Left renal pelvis (tissue), 4 donors: ENCODE results near the gene TBXAS1. TPM values are rescaled to one million over a fixed set of nuclear protein-coding genes. Genes with fewer than 3 reads are reported as not detected.

Source experiments
- DNase-seq, 4 donors: peaks; one replicate each; pipeline ENCODE4 v3.0.0-alpha.2; 2013; ENCODE audit warnings: low read depth in 4 of 4, low spot score in 3 of 4
- polyA plus RNA-seq, 4 donors: library from polyadenylated mRNA; unstranded; fragments of 120-200 nt; gene quantifications; one replicate each; pipeline ENCODE4 v1.2.1, GENCODE V29; 2013; ENCODE audit not compliant: insufficient read length in 4 of 4

TBXAS1 gene
- polyA plus RNA-seq, 4 donors, result 8.0 to 31.6 (median 26.4) TPM

DNA sequence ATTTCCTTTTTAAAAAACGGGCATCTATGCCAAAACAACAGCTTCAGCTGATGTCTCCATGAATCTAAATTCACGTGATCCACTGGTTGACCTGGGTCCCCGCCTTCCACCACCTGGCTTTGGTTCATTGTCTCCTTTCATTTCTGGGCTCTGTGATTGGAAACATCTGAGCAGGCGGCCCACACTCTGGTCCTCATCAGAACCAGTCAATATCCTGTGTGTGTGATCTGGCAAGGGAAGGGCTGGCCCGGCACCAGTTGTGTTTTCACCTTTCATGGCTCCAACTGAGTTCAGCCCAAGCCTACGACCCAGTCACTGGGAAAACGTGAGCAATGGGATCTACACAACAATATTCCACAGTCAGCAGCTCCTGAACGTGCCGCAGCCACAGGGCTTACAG lies 187.5 kb downstream of the TBXAS1 start:
- no peak for DNase-seq

DNA sequence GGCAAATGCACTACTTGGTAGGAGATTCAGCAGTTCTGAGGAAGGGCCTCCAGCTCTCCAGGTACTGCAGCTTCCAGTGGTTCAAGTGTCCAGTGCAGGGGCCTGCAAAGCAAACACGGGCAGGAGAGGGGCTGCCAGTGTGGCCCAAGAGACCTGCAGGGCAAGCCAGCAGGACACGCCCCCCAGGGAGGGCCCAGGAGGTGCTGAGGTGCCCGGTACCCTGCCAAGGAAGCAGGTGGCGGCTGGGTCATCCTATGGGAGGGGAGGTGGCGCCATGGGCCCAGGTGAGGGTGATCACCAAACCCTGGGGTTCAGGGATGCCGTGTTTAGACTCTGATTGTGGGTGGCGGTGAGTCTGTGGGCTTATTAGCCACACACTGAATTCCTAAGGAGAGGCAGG lies 188.0 kb downstream of the TBXAS1 start:
- DNase-seq, result no peak

DNA sequence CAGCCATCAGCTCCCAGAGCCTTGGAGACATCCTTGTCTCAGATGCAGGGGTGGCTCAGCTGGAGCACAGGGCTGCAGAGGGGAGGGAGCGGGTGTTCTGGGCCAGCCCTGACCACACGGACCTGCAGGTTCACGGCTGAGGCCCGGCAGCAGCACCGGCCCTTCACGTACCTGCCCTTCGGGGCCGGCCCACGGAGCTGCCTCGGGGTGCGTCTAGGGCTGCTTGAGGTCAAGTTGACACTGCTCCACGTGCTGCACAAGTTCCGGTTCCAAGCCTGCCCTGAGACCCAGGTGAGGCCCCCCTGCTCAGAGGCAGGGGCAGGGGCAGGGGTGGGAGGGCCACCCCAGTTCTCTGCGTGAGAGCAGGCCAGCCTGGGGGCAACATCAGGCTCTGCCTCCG lies 188.5 kb downstream of the TBXAS1 start:
- no peak for DNase-seq

DNA sequence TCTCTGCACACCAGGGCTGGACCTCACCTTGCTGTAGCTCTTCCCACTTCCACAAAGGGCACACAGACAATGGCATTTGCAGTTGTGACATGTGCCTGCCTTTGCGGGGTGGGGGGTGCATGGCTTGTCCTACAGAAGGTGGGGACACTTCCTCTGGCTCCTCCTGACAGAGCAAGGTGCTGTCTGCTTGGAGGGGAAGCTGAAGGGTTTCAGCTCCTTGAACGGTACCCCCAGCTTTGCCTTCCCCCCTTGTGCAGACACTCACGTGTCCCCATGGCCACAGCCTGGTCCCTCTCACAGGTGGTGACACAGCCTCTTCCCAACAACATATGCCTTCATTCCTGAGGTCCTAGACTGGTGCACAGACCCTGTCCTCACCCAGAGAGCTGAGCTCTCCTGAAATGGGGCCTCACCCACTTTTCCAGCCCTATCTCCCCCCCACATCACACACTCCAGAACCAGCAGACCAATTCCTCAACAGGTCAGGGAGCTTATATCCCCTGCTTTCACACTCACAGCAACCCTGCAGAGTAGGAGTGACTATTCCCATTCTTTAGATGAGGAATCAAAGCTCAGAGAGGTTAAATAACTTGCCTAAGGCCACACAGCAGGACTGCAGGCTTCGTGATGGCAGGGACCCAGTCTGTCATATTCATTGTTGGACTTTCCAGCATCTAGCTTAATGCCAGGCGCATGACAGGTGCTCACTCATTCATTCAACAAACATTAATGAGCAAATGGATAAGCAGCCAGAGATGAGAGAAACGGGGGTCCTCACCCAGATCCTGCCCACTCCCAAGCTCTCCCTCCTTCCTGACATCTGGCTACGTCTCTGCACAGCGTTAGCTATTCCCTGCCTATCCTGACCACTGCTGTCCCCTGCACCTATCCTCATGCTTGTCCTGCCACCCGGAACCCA lies 189.3 kb downstream of the TBXAS1 start:
- DNase-seq, result no peak

DNA sequence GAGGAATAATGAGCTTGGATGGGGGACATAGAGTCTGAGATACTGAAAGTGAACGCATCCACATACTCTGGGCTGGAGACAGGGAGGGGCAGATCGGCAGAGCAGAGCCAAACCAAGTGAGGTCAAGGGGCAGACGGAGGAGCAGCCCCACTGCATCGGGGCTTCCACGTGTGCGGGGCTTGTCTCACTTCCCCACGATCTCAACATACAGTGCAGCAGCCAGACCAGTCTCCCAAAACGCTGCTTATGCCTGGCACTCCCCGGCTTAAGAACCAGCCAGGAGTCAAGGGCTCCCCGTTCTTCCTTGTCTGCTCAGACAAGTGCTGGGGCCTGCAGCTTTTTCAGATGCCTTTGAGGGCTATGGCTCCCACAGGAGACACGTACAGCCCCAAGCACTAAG lies 190.1 kb downstream of the TBXAS1 start:
- no peak for DNase-seq

DNA sequence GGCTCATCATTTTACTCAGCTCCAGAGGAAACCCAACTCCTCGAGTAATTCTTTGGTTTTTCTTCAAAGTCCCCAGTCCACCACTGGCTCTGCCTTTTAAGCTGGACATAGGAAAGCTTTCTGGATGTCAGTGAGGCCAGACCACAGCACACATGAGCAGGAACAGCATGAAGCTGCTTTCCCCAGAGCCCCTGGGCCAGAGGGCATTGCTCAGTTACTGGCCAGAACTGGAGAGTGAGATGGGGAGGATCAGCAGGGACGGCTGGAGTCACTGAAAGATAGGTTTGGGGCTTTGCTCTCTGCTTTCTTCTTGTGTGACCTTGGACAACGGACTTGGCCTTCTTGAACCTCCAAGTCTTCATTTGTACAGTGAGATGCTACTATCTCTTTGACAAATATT lies 190.5 kb downstream of the TBXAS1 start:
- no peak for DNase-seq

DNA sequence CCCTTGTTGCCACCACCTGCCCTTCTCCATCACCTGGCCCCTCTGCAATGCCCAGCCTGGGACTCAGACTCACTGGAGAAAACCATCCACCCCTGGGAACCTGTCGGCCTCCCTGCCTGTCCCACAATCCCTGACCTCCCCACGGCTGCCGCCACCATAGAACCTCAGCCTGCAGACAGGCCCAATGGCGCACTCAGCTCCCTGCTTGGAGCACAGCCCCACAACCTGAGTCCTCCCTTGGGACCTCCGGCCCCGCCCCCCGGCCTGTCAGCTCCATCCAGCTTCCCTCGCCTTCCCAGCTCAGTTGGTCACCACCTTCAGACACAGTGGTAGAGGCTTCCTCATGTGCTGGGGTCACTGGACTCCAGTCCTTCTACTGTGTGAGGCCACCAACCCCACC lies 192.5 kb downstream of the TBXAS1 start:
- DNase-seq, result no peak

DNA sequence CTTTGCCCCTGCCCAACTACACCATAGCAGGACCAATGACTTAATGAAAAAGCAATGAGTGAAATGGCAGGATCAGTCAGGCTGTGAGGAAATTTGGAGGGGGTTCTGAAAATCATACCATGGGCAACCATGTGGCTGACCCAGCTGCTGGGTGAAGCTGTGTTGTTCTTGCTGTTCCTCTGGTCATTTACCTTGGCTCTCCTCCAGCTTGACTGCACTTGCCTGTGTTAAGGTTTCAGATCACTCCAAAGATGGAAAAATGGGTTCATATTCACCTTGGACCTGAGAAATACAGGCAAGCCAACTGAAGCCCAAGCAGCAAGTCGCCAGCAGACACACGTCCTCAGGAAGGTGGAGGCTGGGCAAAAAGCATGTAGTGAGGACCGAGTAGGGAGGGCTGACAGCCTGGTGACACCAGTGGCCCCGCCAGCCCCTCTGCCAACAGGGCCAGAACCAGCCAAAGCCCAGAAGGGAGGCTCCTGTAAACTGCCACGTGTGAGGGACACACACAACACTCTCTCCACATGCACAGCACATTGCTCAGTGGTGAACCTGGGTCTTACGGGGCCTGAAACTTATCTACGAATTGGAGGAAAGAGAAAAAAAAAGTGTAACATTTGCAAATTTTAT lies 193.6 kb downstream of the TBXAS1 start:
- DNase-seq, result no peak

DNA sequence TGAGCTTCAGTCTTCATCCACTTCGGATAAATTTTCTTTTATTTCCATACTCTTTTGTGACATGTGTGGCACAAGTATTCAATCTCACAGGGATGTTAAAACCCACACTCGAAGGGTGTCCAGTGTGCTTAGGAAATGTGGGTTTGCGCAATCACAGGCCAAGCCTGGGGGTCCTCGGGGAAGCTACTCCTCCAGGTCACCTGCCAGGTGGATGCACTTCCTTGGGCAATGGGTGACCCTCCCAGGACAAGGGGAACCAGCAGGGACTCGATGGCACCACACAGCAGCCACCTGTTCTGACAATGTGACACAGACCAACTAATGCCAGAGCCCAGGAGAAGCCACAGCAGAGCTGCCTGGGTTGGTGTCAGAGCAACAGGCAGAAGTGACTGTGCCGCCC lies 194.7 kb downstream of the TBXAS1 start:
- no peak for DNase-seq

DNA sequence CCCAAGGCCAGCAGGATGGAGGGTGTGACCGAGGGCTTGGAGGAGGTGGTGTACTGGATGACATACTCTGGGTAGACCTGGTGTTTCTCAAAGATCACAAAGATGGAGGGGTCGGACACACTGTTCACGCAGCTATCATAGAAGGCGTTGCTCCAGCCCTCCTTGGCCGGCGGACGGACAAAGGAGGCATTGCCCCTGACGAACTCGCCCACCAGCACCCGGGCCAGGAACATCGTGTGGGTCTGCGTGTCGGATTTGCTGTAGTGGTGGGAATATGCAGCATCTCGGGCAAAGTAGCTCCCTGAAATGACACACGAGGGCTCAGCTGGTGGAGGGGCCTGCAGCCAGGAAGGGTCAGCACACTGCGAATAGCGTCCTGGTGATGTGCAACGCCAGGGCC lies 195.5 kb downstream of the TBXAS1 start:
- no peak for DNase-seq

DNA sequence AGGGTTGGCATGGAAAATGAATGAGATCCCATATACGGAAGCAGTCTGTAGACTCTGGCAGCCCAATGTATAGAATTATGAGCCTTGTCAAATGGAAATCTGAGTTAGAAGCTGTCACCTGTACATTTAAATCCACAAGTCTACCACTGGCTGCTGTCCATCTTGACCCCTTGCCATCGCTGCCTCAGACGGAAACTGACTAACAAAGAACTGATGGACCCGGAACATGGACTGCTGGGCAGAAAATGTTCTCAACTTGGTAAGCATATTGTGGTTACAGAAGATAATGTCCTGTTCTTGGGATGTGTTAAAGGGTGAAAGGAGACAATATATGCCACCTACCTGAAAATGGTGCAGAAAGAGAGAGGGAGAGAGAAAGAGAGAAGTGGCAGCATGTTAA lies 196.2 kb downstream of the TBXAS1 start:
- no peak for DNase-seq

DNA sequence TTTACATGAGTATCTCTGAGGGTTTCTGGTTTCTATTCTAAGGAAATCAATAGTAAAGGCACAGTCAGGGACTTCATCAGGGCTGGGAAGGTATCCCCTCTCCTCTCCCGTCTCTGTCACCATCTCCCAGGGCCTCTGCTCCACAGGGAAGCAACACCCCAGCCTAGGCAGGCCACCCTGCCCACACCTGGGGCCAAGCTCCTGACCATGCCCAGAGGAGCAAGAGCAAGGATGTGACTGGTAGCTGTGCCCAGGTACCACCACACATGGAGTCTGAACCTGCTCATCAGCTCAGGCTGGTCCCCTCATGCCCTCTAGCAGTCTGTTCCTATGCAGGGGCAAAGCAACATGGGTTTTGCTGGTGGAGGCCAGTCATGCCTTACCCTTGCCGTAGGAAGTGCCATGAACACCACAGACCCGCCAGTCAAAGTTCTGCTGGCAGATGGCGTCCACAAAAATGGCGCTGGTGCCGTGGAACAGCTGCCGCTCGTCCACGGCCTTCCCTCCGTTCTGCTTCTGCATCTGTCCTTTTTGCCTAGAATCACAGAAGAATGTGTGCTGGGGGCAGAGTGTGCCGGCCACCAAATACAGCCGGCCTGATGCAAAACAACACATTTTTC lies 196.9 kb downstream of the TBXAS1 start:
- DNase-seq, result no peak

DNA sequence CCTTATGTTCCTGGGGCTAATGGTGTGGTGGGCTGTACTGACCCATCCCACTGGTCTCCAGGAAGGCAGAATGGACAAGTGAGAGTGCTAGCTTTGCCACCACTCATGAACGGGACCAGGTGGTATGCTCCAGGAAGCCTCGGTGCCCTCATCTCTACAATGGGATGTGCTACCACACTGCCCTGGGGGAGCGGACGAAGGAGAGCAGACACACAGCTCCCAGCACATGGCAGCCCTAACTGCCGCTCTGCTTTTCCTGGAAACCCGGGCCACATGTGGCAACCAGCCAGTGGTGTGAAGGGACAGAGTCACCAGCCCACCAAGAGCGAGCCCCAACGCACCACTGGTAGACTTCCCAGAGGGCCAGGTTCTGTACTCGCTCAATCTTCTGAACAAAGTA lies 197.9 kb downstream of the TBXAS1 start:
- DNase-seq, result no peak

DNA sequence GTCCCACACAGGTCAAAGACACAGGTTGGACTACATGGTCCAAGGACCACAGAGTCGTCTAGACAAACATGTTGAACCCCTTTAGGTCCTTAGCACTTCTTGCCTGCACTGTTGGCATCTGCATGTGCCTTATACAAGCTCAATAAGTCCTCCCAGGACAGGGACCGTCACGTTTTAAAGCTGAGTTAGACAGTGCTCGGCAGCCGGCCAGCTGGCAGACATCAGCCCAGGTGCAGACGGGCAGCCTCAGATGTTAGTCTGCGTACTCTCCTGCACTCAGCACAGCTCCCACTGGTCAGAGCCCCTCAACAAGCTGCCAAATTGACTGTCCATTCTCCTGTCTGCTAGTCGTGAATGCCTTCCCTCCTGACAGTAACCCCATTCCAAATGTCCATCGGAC lies 198.8 kb downstream of the TBXAS1 start:
- no peak for DNase-seq

DNA sequence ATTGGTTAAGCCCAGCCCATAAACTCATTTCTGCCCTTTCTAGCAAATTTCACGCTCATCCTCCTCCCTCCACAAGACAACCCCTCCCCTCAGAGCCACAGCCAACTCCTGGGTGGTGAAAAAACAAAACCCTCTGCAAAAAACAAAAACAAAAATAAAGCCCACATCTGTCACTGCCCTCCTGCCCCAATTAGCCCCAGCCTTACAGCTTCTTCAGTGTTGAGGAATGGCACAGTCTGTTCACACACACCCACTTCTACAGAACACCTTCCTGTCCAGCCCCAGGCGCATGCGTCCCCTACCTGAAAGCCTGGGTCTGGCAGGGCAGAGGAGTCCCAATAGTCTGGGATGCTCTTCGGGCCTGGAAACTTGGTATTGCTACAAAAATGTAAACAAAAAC lies 199.2 kb downstream of the TBXAS1 start:
- DNase-seq, result no peak

DNA sequence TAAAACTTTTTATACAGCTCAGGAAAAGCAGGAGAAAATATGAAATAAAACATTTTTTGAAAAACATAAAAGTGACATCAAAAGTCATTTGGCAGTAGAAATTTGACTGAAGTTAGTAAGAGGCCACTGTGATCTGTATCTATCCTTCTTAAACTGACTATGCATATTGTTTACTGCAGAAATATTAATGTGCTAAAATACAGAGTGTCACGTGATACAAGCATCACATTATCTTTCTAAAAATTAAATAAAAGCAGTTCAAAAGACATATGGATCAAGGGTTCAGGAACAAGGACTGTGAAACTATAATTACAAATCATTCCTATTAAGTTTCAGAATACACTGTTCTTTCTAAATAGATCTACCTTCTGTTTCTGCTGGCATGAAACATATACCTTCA lies 200.0 kb downstream of the TBXAS1 start:
- no peak for DNase-seq

DNA sequence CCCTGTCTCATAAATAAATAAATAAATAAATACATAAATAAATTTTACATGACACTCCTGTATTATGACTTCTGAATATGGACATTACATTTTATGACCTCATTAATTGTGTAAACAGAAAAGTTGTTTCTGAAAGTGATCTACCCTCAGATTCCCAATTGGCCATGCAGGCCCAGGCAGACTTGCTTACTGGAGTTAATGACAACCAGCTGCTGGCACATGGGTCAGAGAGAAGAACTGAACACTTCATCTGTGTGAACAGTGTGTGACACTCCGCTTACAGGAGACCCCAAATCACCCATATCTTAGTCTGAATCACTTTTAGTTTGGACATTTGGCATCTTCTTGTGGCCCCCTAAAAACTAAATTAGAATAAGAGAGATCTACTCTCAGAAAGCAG lies 202.3 kb downstream of the TBXAS1 start:
- no peak for DNase-seq

DNA sequence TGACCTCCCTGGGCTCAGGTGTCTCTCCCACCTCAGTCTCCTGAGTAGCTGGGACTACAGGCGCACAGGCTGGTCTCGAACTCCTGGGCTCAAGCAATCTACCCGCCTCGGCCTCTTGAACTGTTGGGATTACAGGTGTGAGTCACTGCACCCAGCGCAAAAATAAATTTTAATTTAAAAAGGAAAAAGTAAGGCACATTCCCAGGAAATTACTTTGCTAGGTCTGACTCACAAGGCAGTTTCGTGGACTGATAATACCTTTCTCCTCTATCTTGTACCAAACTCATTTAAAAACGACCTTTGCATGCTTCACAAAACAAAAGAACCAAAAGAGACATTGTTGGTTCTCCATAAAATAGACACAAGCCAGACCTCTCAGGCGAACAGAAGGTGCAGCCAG lies 204.0 kb downstream of the TBXAS1 start:
- no peak for DNase-seq

DNA sequence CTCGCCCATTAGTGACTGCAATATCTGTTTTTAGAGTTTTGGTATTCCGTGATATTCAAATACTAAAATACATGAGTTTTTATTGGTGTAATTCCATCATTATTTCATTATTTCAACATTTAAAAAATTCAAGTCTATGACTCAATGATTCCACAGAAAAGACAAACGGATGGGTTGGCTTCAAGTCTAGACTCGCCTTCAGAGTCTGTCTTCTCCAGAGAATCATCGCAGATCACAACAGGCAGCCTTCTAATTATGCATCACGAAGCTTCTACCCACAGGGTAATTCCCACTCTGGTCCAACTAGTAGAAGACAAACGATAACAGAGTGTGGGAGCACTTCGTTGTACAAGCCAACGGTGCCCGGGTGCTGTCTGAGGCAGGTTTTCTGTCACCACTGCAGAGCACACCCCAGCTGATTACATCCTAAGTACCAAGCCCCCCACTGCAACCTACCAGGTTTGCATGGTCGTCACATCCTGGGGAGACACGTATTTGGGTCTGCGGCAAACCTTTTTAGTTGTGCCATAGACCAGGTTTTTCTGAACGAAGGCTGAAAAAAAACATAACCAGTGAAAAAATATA lies 204.8 kb downstream of the TBXAS1 start:
- no peak for DNase-seq

DNA sequence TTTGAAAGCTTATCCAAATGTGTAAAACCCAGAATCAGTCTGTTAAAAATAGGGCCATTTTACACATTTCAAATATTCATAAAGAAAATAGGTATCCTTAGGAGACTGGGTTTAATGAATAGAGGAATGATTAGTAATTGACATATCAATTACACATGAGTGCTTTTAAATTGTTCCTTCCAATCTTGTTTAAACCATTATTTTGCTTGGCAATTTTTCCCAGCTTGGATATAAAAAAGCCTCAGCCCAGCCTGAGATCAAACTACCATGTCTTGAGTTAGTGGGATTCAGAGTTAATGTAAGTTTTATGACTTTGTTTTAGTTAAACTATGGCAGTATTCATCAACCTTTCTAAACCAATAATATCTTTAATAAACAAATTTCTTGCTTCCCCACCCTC lies 205.4 kb downstream of the TBXAS1 start:
- DNase-seq, result no peak

DNA sequence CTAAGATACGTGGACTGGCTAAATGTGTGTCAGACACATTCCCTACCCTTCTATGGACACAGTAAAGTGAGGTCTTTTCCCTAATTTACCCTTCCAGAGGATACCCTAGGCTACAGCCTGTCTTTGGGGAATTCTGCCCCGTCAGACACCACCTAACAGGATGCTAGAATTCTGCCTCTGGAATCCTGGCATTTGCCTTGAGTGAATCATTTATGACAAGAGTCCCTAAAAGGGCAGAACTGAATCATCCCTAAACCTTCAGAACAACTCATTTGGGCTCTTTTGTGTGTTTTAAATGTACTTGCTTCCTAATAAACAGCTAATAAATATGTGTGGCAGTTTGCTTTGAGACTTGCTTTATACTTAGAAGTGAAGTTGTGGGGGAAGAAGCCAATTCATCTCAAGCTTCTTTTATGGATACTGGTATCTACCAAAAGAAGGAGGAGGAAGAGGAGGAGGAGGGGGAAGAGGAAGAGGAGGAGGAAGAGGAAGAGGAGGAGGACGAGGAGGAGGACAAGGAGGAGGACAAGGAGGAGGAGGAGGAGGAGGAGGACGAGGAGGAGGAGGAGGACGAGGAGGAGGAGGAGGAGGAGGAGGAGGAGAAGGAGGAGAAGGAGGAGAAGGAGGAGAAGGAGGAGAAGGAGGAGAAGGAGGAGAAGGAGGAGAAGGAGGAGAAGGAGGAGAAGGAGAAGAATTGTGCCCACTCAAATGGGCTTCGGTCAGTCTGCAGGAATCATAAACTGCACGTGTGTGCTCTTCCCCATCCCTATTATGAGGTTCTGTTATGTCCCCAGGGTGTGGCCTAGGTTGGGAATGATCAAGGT lies 206.5 kb downstream of the TBXAS1 start:
- no peak for DNase-seq
